Adipocyte (in vitro differentiated cells): ENCODE results near the gene COL8A1.

Source experiments
- DNase-seq: peaks from one replicate; pipeline ENCODE4 v3.0.0-alpha.2; 2015; ENCODE audit warnings: low read depth
- H3K27me3 ChIP-seq: replicated peaks from 2 replicates; pipeline ENCODE4 v1.7.0; 2013; ENCODE audit warnings: mild to moderate bottlenecking, low read length, moderate library complexity; ENCODE audit not compliant: control insufficient read depth, insufficient read depth
- H3K36me3 ChIP-seq: 2 replicates; pipeline ENCODE4 v1.7.0; 2013; ENCODE audit warnings: low read length, mild to moderate bottlenecking, moderate library complexity; ENCODE audit not compliant: control insufficient read depth, insufficient read depth, severe bottlenecking
- H3K4me1 ChIP-seq: 2 replicates; pipeline ENCODE4 v1.7.0; 2013; ENCODE audit warnings: mild to moderate bottlenecking, low read length, moderate library complexity; ENCODE audit not compliant: control insufficient read depth, insufficient read depth
- H3K4me3 ChIP-seq: 2 replicates; pipeline ENCODE4 v1.7.0; 2013; ENCODE audit warnings: mild to moderate bottlenecking, low read length, moderate library complexity
- H3K9ac ChIP-seq: 2 replicates; pipeline ENCODE4 v1.7.0; 2013; ENCODE audit warnings: mild to moderate bottlenecking, low read length, moderate library complexity
- H3K9me3 ChIP-seq: 2 replicates; pipeline ENCODE4 v1.7.0; 2013; ENCODE audit warnings: mild to moderate bottlenecking, low read length, moderate library complexity; ENCODE audit not compliant: control insufficient read depth

COL8A1 gene

DNA sequence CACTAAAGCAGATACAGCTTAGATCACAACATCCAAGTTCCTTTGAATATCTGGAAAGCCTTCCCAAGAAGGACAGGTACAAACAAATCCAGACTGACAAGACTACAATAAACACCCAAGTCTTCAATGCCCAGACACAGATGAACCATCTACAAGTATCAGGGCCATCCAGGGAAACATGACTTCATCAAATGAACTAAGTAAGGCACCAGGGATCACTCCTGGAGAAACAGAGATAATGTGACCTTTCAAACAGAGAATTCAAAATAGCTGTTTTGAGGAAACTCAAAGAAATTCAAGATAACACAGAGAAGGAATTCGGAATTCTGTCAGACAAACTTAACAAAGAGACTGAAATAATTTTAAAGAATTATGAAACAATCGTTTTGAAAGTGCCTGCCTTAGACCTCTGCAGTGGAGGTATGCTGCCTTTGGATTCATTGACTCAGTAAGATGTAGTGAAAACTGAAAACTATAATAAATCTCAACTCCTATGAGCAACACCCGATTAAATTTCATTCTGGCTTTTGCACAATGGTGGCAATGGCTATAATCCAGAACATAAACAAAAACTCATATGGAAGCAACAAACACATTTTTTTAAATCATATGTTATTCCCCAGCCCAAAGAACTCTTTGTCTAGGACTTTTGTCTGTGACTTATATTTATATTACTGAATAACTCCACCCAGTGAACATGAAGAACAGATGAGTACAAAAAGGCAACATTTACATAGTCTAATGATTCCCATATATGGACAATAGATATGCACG, 12.6 kb upstream of the COL8A1 start:
- peak; percentile 88 for DNase-seq
- no peak overlapping the region for H3K9ac ChIP-seq
- H3K9me3 ChIP-seq: no peaks in the 10 kb centered on the region
- no peak overlapping the region for H3K4me3 ChIP-seq
- no peaks in the 10 kb centered on the region for H3K27me3 ChIP-seq
- H3K4me1 ChIP-seq: peaks cover 12% of the 10 kb centered on the region
- no peaks in the 10 kb centered on the region for H3K36me3 ChIP-seq

DNA sequence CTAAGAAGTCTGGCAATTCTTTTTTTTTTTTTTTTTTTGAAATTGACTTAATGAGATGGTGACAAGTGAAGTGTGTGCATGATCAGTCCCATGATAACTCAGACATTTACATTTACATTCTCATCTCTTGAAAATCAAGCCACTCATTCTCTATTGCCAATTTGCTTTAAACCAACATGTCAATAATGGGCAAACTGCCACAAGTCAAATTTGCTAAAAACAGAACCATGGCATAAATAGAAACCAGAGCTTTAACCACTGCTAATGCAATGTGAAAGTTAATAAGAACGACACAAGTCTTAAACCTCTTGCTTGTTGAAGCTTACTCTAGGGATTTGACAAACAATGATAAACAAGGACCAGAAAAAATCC, 12.0 kb upstream of the COL8A1 start:
- Histone ChIP-seq H3K36me3 (no peaks in the 10 kb centered on the region), H3K9ac (no peak overlapping the region), H3K9me3 (no peaks in the 10 kb centered on the region), H3K4me1 (peaks cover 8% of the 10 kb centered on the region), H3K27me3 (no peaks in the 10 kb centered on the region), H3K4me3 (no peak overlapping the region)
- peak; percentile 49 for DNase-seq

GRCh38 chr3:99627062-99627826, 11.2 kb upstream of the COL8A1 start:
- DNase-seq: no peak
- H3K9me3 ChIP-seq: no peaks in the 10 kb centered on the region

DNA sequence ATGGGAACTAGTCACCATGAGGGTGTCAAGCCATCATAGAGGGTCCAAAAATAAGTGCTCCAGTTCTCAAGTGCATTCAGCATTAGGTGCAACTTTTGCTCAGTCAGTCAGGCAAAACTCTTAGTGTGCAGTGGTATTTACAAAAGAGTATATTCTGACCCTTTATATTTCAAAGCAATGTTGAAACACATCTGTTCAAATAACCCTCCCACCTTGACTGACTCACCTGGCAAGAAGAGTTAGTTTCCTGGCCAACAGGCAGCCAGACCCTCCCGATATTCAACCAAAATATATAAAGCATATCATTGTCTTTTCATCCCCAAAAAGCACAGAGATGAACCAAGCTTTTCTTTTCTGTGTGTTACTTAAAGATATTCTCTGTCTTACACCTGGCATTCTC, 7.6 kb upstream of the COL8A1 start:
- Histone ChIP-seq H3K9me3 (no peaks in the 10 kb centered on the region), H3K27me3 (no peaks in the 10 kb centered on the region), H3K9ac (no peak overlapping the region), H3K4me3 (no peak overlapping the region), H3K36me3 (no peaks in the 10 kb centered on the region), H3K4me1 (no peaks in the 10 kb centered on the region)
- no peak for DNase-seq

More at GRCh38 chr3:99627062-99627826, 11.2 kb upstream of the COL8A1 start:
- Histone ChIP-seq H3K4me1 (peaks cover 8% of the 10 kb centered on the region), H3K27me3 (no peaks in the 10 kb centered on the region), H3K4me3 (no peak overlapping the region), H3K9ac (no peak overlapping the region), H3K36me3 (no peaks in the 10 kb centered on the region)

- H3K4me1 ChIP-seq: no peaks in the 10 kb centered on the region
- H3K36me3 ChIP-seq: no peaks in the 10 kb centered on the region
- DNase-seq: no peak
- H3K27me3 ChIP-seq: no peaks in the 10 kb centered on the region
- H3K9ac ChIP-seq: no peak overlapping the region
- no peaks in the 10 kb centered on the region for H3K9me3 ChIP-seq
- no peak overlapping the region for H3K4me3 ChIP-seq
Measured at GRCh38 chr3:99633887-99634558, 4.4 kb upstream of the COL8A1 start.

DNA sequence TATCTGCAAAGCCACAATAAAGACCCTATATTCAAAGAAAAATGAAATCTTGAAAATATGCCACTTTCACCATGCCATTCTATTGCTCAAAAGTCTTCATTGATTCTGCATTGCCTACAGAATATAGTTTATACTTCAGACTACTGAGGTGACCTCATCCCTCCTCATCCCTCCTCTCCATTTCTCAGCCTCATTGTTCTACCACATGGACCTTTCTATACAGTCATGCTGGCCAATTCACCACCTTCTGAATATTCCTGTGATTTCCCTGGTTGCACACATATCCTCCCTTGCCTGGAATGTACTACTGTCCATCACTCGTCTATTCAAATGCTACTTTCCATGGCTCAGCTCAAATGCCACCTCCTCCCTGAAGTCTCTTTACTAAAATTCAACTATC, 3.5 kb upstream of the COL8A1 start:
- H3K27me3 ChIP-seq: no peaks in the 10 kb centered on the region
- no peak overlapping the region for H3K9ac ChIP-seq
- no peak for DNase-seq

DNA sequence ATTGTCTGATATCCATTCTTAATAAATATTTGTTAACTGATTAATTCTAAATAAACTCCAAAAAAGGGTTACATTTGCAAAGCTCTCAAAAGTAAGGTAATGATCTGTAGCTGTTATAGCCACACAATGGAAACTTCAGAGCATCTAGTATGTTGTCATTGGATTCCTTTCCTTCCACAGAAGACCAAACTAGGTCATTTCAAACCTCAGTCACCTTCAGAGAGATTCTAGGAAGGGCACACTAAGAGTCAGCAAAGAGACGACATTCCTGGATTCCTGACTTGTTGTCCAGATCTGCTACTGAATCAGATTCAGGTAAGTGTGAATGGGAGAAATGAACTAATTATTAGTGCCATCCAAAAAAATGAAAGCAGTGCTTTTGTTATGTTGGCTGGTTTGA, 3.0 kb upstream of the COL8A1 start:
- no peak overlapping the region for H3K4me3 ChIP-seq
- no peaks in the 10 kb centered on the region for H3K4me1 ChIP-seq
- H3K36me3 ChIP-seq: no peaks in the 10 kb centered on the region
- H3K9ac ChIP-seq: no peak overlapping the region
- no peaks in the 10 kb centered on the region for H3K9me3 ChIP-seq
- H3K27me3 ChIP-seq: no peaks in the 10 kb centered on the region
- DNase-seq: no peak

More for the DNA sequence above, 3.5 kb upstream of the COL8A1 start:
- Histone ChIP-seq H3K4me1 (no peaks in the 10 kb centered on the region), H3K36me3 (no peaks in the 10 kb centered on the region), H3K9me3 (no peaks in the 10 kb centered on the region), H3K4me3 (no peak overlapping the region)

- H3K36me3 ChIP-seq: no peaks in the 10 kb centered on the region
- peak overlapping the region; percentile 88 for H3K4me3 ChIP-seq
- peak overlapping the region; percentile 87 for H3K9ac ChIP-seq
- no peaks in the 10 kb centered on the region for H3K4me1 ChIP-seq
- H3K9me3 ChIP-seq: no peaks in the 10 kb centered on the region
- DNase-seq: peak; percentile 66
- H3K27me3 ChIP-seq: no peaks in the 10 kb centered on the region
Measured at GRCh38 chr3:99637016-99637367, 1.4 kb upstream of the COL8A1 start.

GRCh38 chr3:99637368-99638111, 854 bp upstream of the COL8A1 start:
- no peaks in the 10 kb centered on the region for H3K36me3 ChIP-seq
- peak; percentile 77 for DNase-seq
- no peaks in the 10 kb centered on the region for H3K4me1 ChIP-seq
- H3K9ac ChIP-seq: peak overlapping the region; percentile 87
- H3K4me3 ChIP-seq: peak overlapping the region; percentile 88
- H3K9me3 ChIP-seq: no peaks in the 10 kb centered on the region
- no peaks in the 10 kb centered on the region for H3K27me3 ChIP-seq

- H3K9me3 ChIP-seq: no peaks in the 10 kb centered on the region
- H3K27me3 ChIP-seq: no peaks in the 10 kb centered on the region
- H3K4me1 ChIP-seq: no peaks in the 10 kb centered on the region
- no peaks in the 10 kb centered on the region for H3K36me3 ChIP-seq
- peak; percentile 76 for DNase-seq
- H3K4me3 ChIP-seq: peak overlapping the region; percentile 88
- peak overlapping the region; percentile 87 for H3K9ac ChIP-seq
Measured at GRCh38 chr3:99639579-99639978, 1.2 kb downstream of the COL8A1 start.
